Right lobe of liver (tissue), 6 donors: Measurements from ENCODE around the gene BRPF3. TPM values are rescaled to one million over a fixed set of nuclear protein-coding genes. Genes with fewer than 3 reads are reported as not detected.

Experiments
- ATAC-seq, 4 donors: fragments of 200-7000 bp; cut with Tn5 transposase; one replicate each; pipeline ENCODE4 v1.9.1; 2020; ENCODE audit warnings: mild to moderate bottlenecking in 4 of 4, moderate library complexity in 4 of 4
- DNase-seq, 3 donors: peaks; one replicate each; pipeline ENCODE4 v3.0.0-alpha.2; 2020
- H3K27ac ChIP-seq, 3 donors: fragments of 200-600 bp; one replicate each; pipeline ENCODE4 v1.8.0; 2022
- H3K27me3 ChIP-seq, 2 donors: fragments of 200-600 bp; one replicate each; pipeline ENCODE4 v1.8.0; 2022
- H3K36me3 ChIP-seq, 4 donors: fragments of 200-600 bp; sonication (generic) in 1 of 4; one replicate each; pipeline versions ENCODE4 v1.5.1 to v1.8.0; 2017 to 2022; ENCODE audit warnings: control low read depth in 1 of 4
- H3K4me1 ChIP-seq, 4 donors: fragments of 200-600 bp; sonication (generic) in 1 of 4; one replicate each; pipeline versions ENCODE4 v1.5.1 to v1.8.0; 2017 to 2022; ENCODE audit warnings: control low read depth in 1 of 4
- H3K4me3 ChIP-seq, 3 donors: fragments of 200-600 bp; one replicate each; pipeline ENCODE4 v1.8.0; 2022
- H3K9me3 ChIP-seq, 4 donors: fragments of 200-600 bp; sonication (generic) in 1 of 4; one replicate each; pipeline versions ENCODE4 v1.5.1 to v1.8.0; 2017 to 2022; ENCODE audit warnings: control low read depth in 1 of 4
- CTCF ChIP-seq, 4 donors: fragments of 200-600 bp in 3 of 4; fragments of 450-650 bp in 1 of 4; IDR thresholded peaks; one replicate each; pipeline versions ENCODE4 v1.5.1 to v1.8.0; 2016 to 2022; ENCODE audit warnings: antibody characterized with exemption in 4 of 4, mild to moderate bottlenecking in 2 of 4
- POLR2A ChIP-seq: fragments of 450-650 bp; IDR thresholded peaks from one replicate; pipeline ENCODE4 v1.6.1; 2017; ENCODE audit warnings: antibody characterized with exemption, mild to moderate bottlenecking
- WGBS: methylation state at CpG from one replicate; pipeline ENCODE4 v1.1.6; 2018; ENCODE audit warnings: low coverage, low lambda C conversion rate; ENCODE audit not compliant: insufficient coverage; ENCODE audit errors: missing lambda C conversion rate; 5-methylcytosine and 5-hydroxymethylcytosine counted together
- intact Hi-C, 2 donors: fragments of 100-400 bp; cut with DNase I; formaldehyde crosslinking; loops; one replicate each; pipeline versions ENCODE4 v1.11.2 to v1.14.1; 2022
- total RNA-seq, 6 experiments: library from RNA; depleted of rRNA in 2 of 6; stranded (reverse); fragments of >200 nt in 2 of 6; fragmentation: NEBNext Ultra II Directional in 3 of 6; extraction: Animal tissue kit (Norgen Biotek cat#: 25700) in 3 of 6; gene quantifications; one replicate each; pipeline versions ENCODE4 v1.1.0 to v1.2.4, GENCODE V29; 2016 to 2023
- donor health status: DM: no; HTN: yes; CAD: no.
- donor health status: DM: no; HTN: no; CAD: no.
- donor health status: DM: no; HTN: no; CAD: no.
- donor health status: DM: no; HTN: yes; CAD: no.
- donor health status: DM: no; HTN: yes; CAD: no.

BRPF3 gene
- total RNA-seq, 6 experiments from 2014 or later, result 14.2 to 20.8 (median 18.6) TPM

GRCh38 chr6:36277946-36278470 is 81.5 kb downstream of the BRPF3 start:
- intact Hi-C loops, result no loop called here
- 61% methylated on average over 2 of the region's 2 CpGs for WGBS

GRCh38 chr6:36280467-36280866 is 83.9 kb downstream of the BRPF3 start:
- WGBS, result 35% methylated on average over 3 of the region's 3 CpGs
- Histone ChIP-seq H3K9me3 (no peaks in the 10 kb centered on the region), H3K4me1 (no peaks in the 10 kb centered on the region), H3K4me3 (no peak overlapping the region), H3K27me3 (no peaks in the 10 kb centered on the region), H3K27ac (no peak overlapping the region), H3K36me3 (no peaks in the 10 kb centered on the region)
- intact Hi-C loops, result no loop called here
- TF ChIP-seq CTCF (IDR thresholded peaks at IDR 0.05) (no peak), POLR2A (no peak)
- peak in 1 of 4 donors; percentile 26 for ATAC-seq
- DNase-seq, result no peak

More at GRCh38 chr6:36277946-36278470, 81.5 kb downstream of the BRPF3 start:
- H3K27ac ChIP-seq, result no peak overlapping the region
- TF ChIP-seq POLR2A (no peak), CTCF (IDR thresholded peaks at IDR 0.05) (no peak)
- H3K27me3 ChIP-seq, result no peaks in the 10 kb centered on the region
- no peak for ATAC-seq
- no peak for DNase-seq
- no peaks in the 10 kb centered on the region for H3K9me3 ChIP-seq
- no peaks in the 10 kb centered on the region for H3K4me1 ChIP-seq
- H3K36me3 ChIP-seq, result no peaks in the 10 kb centered on the region
- H3K4me3 ChIP-seq, result no peak overlapping the region

DNA sequence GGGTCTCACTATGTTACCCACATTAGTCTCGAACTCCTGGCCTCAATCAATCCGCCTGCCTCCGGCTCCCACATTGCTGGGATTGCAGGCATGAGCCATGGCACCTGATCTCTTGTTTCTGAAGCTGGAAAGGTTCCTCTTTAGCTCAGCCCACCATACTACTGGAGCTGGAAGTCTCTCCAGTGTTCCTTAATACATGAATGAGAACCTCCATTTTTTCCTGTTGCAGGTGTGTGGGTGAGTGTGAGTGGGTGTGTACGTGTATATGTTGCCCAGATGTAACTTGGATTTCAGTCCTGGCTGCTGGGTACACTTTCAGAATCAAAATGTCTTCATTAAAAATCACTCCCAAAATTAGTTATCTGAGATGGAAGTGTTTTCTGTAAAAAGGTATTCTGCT is 84.4 kb downstream of the BRPF3 start:
- intact Hi-C loops, result no loop called here

More for the DNA sequence above, 84.4 kb downstream of the BRPF3 start:
- DNase-seq (no peak), ATAC-seq (no peak)
- Histone ChIP-seq H3K27me3 (no peaks in the 10 kb centered on the region), H3K36me3 (no peaks in the 10 kb centered on the region), H3K4me1 (no peaks in the 10 kb centered on the region), H3K9me3 (no peaks in the 10 kb centered on the region), H3K27ac (no peak overlapping the region), H3K4me3 (no peak overlapping the region)
- WGBS, result 57% methylated on average over 2 of the region's 4 CpGs
- TF ChIP-seq CTCF (IDR thresholded peaks at IDR 0.05), result no peak
- no peak for TF ChIP-seq POLR2A

Other genes starting within 250 kb of the BRPF3 start
- gene SLC26A8, start 172.1 kb upstream of the BRPF3 start, total RNA-seq, result under 1 TPM; 0.06 to 0.33 (median 0.09) TPM
- gene MAPK14, start 168.9 kb upstream of the BRPF3 start, total RNA-seq, result 10 to 100 TPM; 37.9 to 53.3 (median 45.3) TPM
- 1 to 10 TPM; 2.2 to 5.0 (median 3.0) TPM for gene MAPK13, start 66.2 kb upstream of the BRPF3 start, total RNA-seq
- gene PNPLA1, start 73.3 kb downstream of the BRPF3 start, total RNA-seq, result not detected
- gene BNIP5, start 140.1 kb downstream of the BRPF3 start, total RNA-seq, result not detected
- gene ETV7, start 190.9 kb downstream of the BRPF3 start, total RNA-seq, result 1 to 10 TPM in 1 of 6 experiments, under 1 TPM in 4, not detected in 1; 0.19 to 4.6 (median 0.55) TPM
- under 1 TPM in 1 of 6 experiments, not detected in 5; 0.11 TPM for gene PXT1, start 246.1 kb downstream of the BRPF3 start, total RNA-seq
- gene KCTD20, start 246.3 kb downstream of the BRPF3 start, total RNA-seq, result 10 to 100 TPM; 24.8 to 48.8 (median 33.5) TPM